Liver (tissue), 9 donors: Measurements from ENCODE around the gene FGF14. TPM values are rescaled to one million over a fixed set of nuclear protein-coding genes. Genes with fewer than 3 reads are reported as not detected.

Experiments
- DNase-seq: peaks from one replicate; pipeline ENCODE4 v3.0.0-alpha.2; 2017; ENCODE audit warnings: low spot score
- H3K27ac ChIP-seq, 2 donors: one replicate each; pipeline ENCODE4 v1.7.0; 2013; ENCODE audit warnings: inconsistent platforms in 2 of 2, low read length in 2 of 2, control low read depth in 1 of 2, low read depth in 1 of 2, mild to moderate bottlenecking in 1 of 2
- H3K27me3 ChIP-seq, 4 donors: one replicate each; pipeline versions ENCODE4 v1.6.1 to v1.7.0; 2013; ENCODE audit warnings: low read length in 3 of 4, inconsistent platforms in 1 of 4, mild to moderate bottlenecking in 1 of 4, moderate library complexity in 1 of 4; ENCODE audit not compliant: control insufficient read depth in 4 of 4, insufficient read depth in 4 of 4
- H3K36me3 ChIP-seq, 4 donors: one replicate each; pipeline versions ENCODE4 v1.6.1 to v1.7.0; 2013; ENCODE audit warnings: low read length in 3 of 4, mild to moderate bottlenecking in 3 of 4, low read depth in 1 of 4, moderate library complexity in 1 of 4; ENCODE audit not compliant: control insufficient read depth in 4 of 4, insufficient read depth in 3 of 4
- H3K4me1 ChIP-seq, 4 donors: one replicate each; pipeline versions ENCODE4 v1.6.1 to v1.7.0; 2013; ENCODE audit warnings: low read length in 3 of 4, mild to moderate bottlenecking in 3 of 4, moderate library complexity in 1 of 4; ENCODE audit not compliant: control insufficient read depth in 4 of 4, insufficient read depth in 4 of 4
- H3K4me3 ChIP-seq, 3 donors: one replicate each; pipeline versions ENCODE4 v1.6.1 to v1.7.0; 2013; ENCODE audit warnings: low read length in 3 of 3, control low read depth in 1 of 3, low read depth in 1 of 3, mild to moderate bottlenecking in 1 of 3
- H3K9ac ChIP-seq, 2 donors: one replicate each; pipeline ENCODE4 v1.7.0; 2013; ENCODE audit warnings: low read length in 2 of 2, mild to moderate bottlenecking in 2 of 2, moderate library complexity in 2 of 2, control low read depth in 1 of 2, low read depth in 1 of 2
- H3K9me3 ChIP-seq, 4 donors: one replicate each; pipeline versions ENCODE4 v1.6.1 to v1.7.0; 2013; ENCODE audit warnings: low read length in 3 of 4; ENCODE audit not compliant: control insufficient read depth in 4 of 4
- EGR1 ChIP-seq, 2 donors: IDR thresholded peaks; 2 replicates each; pipeline ENCODE4 v1.6.1; 2016 to 2018; ENCODE audit warnings: antibody characterized with exemption in 2 of 2, low read depth in 2 of 2
- FOXA1 ChIP-seq: IDR thresholded peaks from 2 replicates; pipeline ENCODE4 v1.6.1; 2016; ENCODE audit warnings: antibody characterized with exemption
- GABPA ChIP-seq, 2 donors: IDR thresholded peaks in 1 of 2; conservative IDR thresholded peaks in 1 of 2; 2 replicates each; pipeline ENCODE4 v1.6.1; 2016; ENCODE audit warnings: antibody characterized with exemption in 2 of 2, mild to moderate bottlenecking in 1 of 2, moderate library complexity in 1 of 2
- HNF4A ChIP-seq, 2 donors: conservative IDR thresholded peaks; 2 replicates each; pipeline ENCODE4 v1.6.1; 2016; ENCODE audit warnings: antibody characterized with exemption in 2 of 2, mild to moderate bottlenecking in 2 of 2
- HNF4G ChIP-seq: IDR thresholded peaks from 2 replicates; pipeline ENCODE4 v1.6.1; 2016; ENCODE audit warnings: antibody characterized with exemption
- NR2F2 ChIP-seq: IDR thresholded peaks from 2 replicates; pipeline ENCODE4 v1.6.1; 2016; ENCODE audit warnings: antibody characterized with exemption
- RXRA ChIP-seq, 2 donors: IDR thresholded peaks; 2 replicates each; pipeline ENCODE4 v1.6.1; 2017 to 2018; ENCODE audit warnings: antibody characterized with exemption in 2 of 2, mild to moderate bottlenecking in 1 of 2
- TAF1 ChIP-seq: conservative IDR thresholded peaks from 2 replicates; pipeline ENCODE4 v1.6.1; 2016; ENCODE audit warnings: antibody characterized with exemption, mild to moderate bottlenecking
- YY1 ChIP-seq: IDR thresholded peaks from 2 replicates; pipeline ENCODE4 v1.6.1; 2016; ENCODE audit warnings: antibody characterized with exemption, mild to moderate bottlenecking
- WGBS: extraction: QIAGEN DNeasy Blood & Tissue Kit; methylation state at CpG from one replicate; pipeline ENCODE4 v1.1.7; 2013; 5-methylcytosine and 5-hydroxymethylcytosine counted together
- polyA plus RNA-seq, 2 donors: library from polyadenylated mRNA; stranded (reverse) in 1 of 2; unstranded in 1 of 2; fragments of 200-250 nt in 1 of 2; fragments of >200 nt in 1 of 2; fragmentation: Nextera tagmentation in 1 of 2; extraction: Ambion mirVana in 1 of 2; gene quantifications; one replicate each; pipeline versions ENCODE4 v1.2.1 to v1.2.3, GENCODE V29; 2013 to 2015
- total RNA-seq, 2 donors: library from RNA; depleted of rRNA; stranded (reverse); fragments of >200 nt; gene quantifications; one replicate each; pipeline ENCODE4 v1.2.3, GENCODE V29; 2014
- TF ChIP-seq, protein P1 (sequence below): IDR thresholded peaks from 2 replicates; pipeline ENCODE4 v1.6.1; 2016; ENCODE audit warnings: antibody characterized with exemption, mild to moderate bottlenecking
- donor health status: healthy.
- donor health status: healthy.
- donor health status: healthy.
- donor health status: healthy.
- donor health status: healthy.

FGF14 gene
- total and polyA plus RNA-seq, 4 donors = 0.05 to 3.3 (median 1.0) TPM

GRCh38 chr13:102003848-102004570, 397.8 kb downstream of the FGF14 start (continued):
- TF ChIP-seq FOXA1 (no peak), HNF4A (conservative IDR thresholded peaks at IDR 0.05) (no peak)

DNA sequence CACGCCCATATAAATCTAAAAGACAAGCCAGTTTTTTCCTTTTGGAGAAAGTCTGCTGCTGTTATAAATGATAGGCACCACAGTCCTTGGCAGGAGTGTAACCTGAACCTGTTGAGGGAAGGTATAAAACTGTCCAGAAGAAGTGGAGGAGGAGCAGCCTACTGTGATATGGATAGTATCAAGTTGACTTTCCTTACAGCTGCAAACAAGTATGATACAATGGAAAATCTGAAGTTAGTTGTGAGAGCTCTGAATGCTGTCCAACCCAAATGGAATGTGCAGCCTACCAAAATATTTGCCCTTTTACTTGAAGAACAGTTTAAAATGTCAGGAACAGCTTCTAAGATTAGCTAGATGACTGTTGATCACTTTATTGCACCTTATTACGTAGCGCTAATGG, 399.6 kb downstream of the FGF14 start:
- 69% methylated on average over 3 of the region's 3 CpGs for WGBS
- Histone ChIP-seq H3K27me3 (no peaks in the 10 kb centered on the region), H3K4me3 (no peak overlapping the region), H3K4me1 (no peaks in the 10 kb centered on the region), H3K36me3 (no peaks in the 10 kb centered on the region), H3K9me3 (no peaks in the 10 kb centered on the region), H3K9ac (no peak overlapping the region), H3K27ac (no peak overlapping the region)
- TF ChIP-seq TAF1 (no peak), RXRA (IDR thresholded peaks at IDR 0.05) (no peak), GABPA (IDR thresholded peaks at IDR 0.05 in 1 of 2, conservative IDR thresholded peaks at IDR 0.05 in 1 of 2) (no peak), NR2F2 (peak; percentile 23), HNF4G (no peak)
- TF ChIP-seq, protein P1, sequence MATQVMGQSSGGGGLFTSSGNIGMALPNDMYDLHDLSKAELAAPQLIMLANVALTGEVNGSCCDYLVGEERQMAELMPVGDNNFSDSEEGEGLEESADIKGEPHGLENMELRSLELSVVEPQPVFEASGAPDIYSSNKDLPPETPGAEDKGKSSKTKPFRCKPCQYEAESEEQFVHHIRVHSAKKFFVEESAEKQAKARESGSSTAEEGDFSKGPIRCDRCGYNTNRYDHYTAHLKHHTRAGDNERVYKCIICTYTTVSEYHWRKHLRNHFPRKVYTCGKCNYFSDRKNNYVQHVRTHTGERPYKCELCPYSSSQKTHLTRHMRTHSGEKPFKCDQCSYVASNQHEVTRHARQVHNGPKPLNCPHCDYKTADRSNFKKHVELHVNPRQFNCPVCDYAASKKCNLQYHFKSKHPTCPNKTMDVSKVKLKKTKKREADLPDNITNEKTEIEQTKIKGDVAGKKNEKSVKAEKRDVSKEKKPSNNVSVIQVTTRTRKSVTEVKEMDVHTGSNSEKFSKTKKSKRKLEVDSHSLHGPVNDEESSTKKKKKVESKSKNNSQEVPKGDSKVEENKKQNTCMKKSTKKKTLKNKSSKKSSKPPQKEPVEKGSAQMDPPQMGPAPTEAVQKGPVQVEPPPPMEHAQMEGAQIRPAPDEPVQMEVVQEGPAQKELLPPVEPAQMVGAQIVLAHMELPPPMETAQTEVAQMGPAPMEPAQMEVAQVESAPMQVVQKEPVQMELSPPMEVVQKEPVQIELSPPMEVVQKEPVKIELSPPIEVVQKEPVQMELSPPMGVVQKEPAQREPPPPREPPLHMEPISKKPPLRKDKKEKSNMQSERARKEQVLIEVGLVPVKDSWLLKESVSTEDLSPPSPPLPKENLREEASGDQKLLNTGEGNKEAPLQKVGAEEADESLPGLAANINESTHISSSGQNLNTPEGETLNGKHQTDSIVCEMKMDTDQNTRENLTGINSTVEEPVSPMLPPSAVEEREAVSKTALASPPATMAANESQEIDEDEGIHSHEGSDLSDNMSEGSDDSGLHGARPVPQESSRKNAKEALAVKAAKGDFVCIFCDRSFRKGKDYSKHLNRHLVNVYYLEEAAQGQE = no peak
- DNase-seq = no peak

DNA sequence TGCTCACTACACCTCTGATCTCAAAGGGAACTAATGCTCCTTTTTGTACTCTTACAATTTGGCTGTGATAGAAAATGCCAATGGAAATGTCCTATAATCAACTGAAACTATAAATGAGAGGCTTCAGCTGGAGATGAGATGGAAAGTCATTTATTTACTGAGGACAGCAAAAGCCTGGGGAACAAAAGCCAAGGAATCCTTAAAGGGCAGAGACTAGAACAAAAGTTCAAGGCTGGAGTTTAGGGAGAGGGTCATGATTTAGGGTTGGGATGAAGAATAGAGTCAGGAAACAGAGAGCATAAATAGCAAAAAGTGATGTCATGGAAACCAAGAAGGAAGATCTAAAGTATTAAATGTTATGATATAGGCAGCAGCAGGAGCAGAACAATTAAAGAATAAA, 401.1 kb downstream of the FGF14 start:
- no peak for TF ChIP-seq YY1
- TF ChIP-seq, protein P1 = no peak
- TF ChIP-seq HNF4A (conservative IDR thresholded peaks at IDR 0.05) = no peak
- TF ChIP-seq NR2F2 = peak; percentile 60
- TF ChIP-seq EGR1 (IDR thresholded peaks at IDR 0.05; ENCODE audit: low read depth in 2 of 2) = no peak
- TF ChIP-seq RXRA (IDR thresholded peaks at IDR 0.05) = peak in 1 of 2 donors; percentile 50
- H3K4me1 ChIP-seq = no peaks in the 10 kb centered on the region
- H3K27me3 ChIP-seq = no peaks in the 10 kb centered on the region
- no peak for DNase-seq
- no peaks in the 10 kb centered on the region for H3K36me3 ChIP-seq
- no peak overlapping the region for H3K4me3 ChIP-seq
- H3K27ac ChIP-seq = no peak overlapping the region
- H3K9me3 ChIP-seq = no peaks in the 10 kb centered on the region
- H3K9ac ChIP-seq = no peak overlapping the region
